HepG2 (cell line): Measurements from ENCODE around the gene KIAA1217. TPM values are rescaled to one million over a fixed set of nuclear protein-coding genes. Genes with fewer than 3 reads are reported as not detected.

Source experiments
- ATAC-seq: fragments of 200-7000 bp; cut with Tn5 transposase; 3 replicates; pipeline ENCODE4 v1.9.1; 2020; ENCODE audit warnings: mild to moderate bottlenecking, moderate library complexity
- BruUV-seq: library from RNA; stranded (reverse); fragments of 400-500 nt; replicated peaks from 2 replicates; lab custom pipeline; 2021; lab: Mats Ljungman, UMichigan
- CTCF ChIA-PET: fragments of 300-600 bp; formaldehyde crosslinking; extraction: SDS; loops from one replicate; lab custom pipeline; 2021; ENCODE audit warnings: low total read pairs, inconsistent platforms, low intra/inter-chr PET ratio; lab: Yijun Ruan, JAX
- POLR2A ChIA-PET: fragments of 350-600 bp; sonication (Branson Sonifier 250); formaldehyde crosslinking; loops from one replicate; lab custom pipeline; 2020; ENCODE audit warnings: antibody characterized with exemption, inconsistent platforms; lab: Yijun Ruan, JAX
- DNase-seq: peaks from one replicate; pipeline ENCODE4 v3.0.0-alpha.2; 2015; ENCODE audit warnings: low spot score
- FAIRE-seq: peaks from 3 replicates; lab custom pipeline; 2011; peaks lifted over from hg19 to GRCh38; lab: Jason Lieb, UNC
- H2AFZ ChIP-seq: one replicate; pipeline ENCODE4 v1.6.1; 2011; ENCODE audit warnings: low read length, inconsistent platforms
- H3K27ac ChIP-seq: fragments of 300-600 bp; 3 replicates; pipeline ENCODE4 v1.8.0; 2011; ENCODE audit warnings: mixed run types, mild to moderate bottlenecking, mixed read lengths, low read length, inconsistent platforms; ENCODE audit not compliant: insufficient read depth; ENCODE audit errors: extremely low read length
- H3K27me3 ChIP-seq, 2 experiments: fragments of 200-600 bp in 1 of 2; 2 replicates in 1 of 2; 3 replicates in 1 of 2; pipeline versions ENCODE4 v1.6.0 to v1.8.0; 2011; ENCODE audit warnings: low read length in 2 of 2, mild to moderate bottlenecking in 2 of 2, moderate library complexity in 2 of 2, inconsistent platforms in 1 of 2; ENCODE audit not compliant: insufficient read depth in 2 of 2, control insufficient read depth in 1 of 2
- H3K36me3 ChIP-seq, 2 experiments: fragments of 200-600 bp in 1 of 2; replicated peaks in 1 of 2; 2 replicates in 1 of 2; 3 replicates in 1 of 2; pipeline versions ENCODE4 v1.5.1 to v1.8.0; 2011; ENCODE audit warnings: low read length in 2 of 2, inconsistent platforms in 1 of 2; ENCODE audit not compliant: insufficient read depth in 2 of 2, control insufficient read depth in 1 of 2
- H3K4me1 ChIP-seq: 2 replicates; pipeline ENCODE4 v1.5.1; 2012; ENCODE audit warnings: low read length, inconsistent platforms; ENCODE audit not compliant: insufficient read depth
- H3K4me2 ChIP-seq: 2 replicates; pipeline ENCODE4 v1.6.0; 2011; ENCODE audit warnings: low read depth, low read length, inconsistent platforms
- H3K4me3 ChIP-seq, 3 experiments: fragments of 200-600 bp in 1 of 3; sonication (generic), shearing (Covaris generic) in 1 of 3; replicated peaks in 1 of 3; 2 replicates each; pipeline ENCODE4 v1.5.1; 2011 to 2016; ENCODE audit warnings: low read length in 3 of 3, inconsistent platforms in 2 of 3, low read depth in 2 of 3, mild to moderate bottlenecking in 2 of 3, control low read depth in 1 of 3, mixed read lengths in 1 of 3; ENCODE audit not compliant: insufficient read depth in 1 of 3
- H3K79me2 ChIP-seq: one replicate; pipeline ENCODE4 v1.6.1; 2011; ENCODE audit warnings: low read length, inconsistent platforms; ENCODE audit not compliant: insufficient read depth
- H3K9ac ChIP-seq: 2 replicates; pipeline ENCODE4 v1.6.0; 2011; ENCODE audit warnings: mild to moderate bottlenecking, low read depth, low read length, inconsistent platforms; ENCODE audit not compliant: insufficient read depth
- H3K9me3 ChIP-seq: 2 replicates; pipeline ENCODE4 v1.5.1; 2012; ENCODE audit warnings: mild to moderate bottlenecking, low read length
- H4K20me1 ChIP-seq: 2 replicates; pipeline ENCODE4 v1.6.0; 2011; ENCODE audit warnings: inconsistent platforms, mild to moderate bottlenecking, low read length, moderate library complexity; ENCODE audit not compliant: insufficient read depth
- MEF2D ChIP-seq: sonication (generic); formaldehyde crosslinking; IDR thresholded peaks from 2 replicates; pipeline ENCODE4 v1.5.1; 2020; ENCODE audit warnings: mild to moderate bottlenecking, missing genetic modification reagents
- NCOA5 ChIP-seq: sonication (generic); formaldehyde crosslinking; IDR thresholded peaks from 2 replicates; pipeline ENCODE4 v1.4.0; 2020; ENCODE audit warnings: missing genetic modification reagents
- NFIC ChIP-seq: IDR thresholded peaks from 2 replicates; pipeline ENCODE4 v1.6.1; 2012; ENCODE audit warnings: mild to moderate bottlenecking, low read length, inconsistent platforms
- NFKBIZ ChIP-seq: IDR thresholded peaks from 2 replicates; pipeline ENCODE4 v1.6.1; 2018; ENCODE audit warnings: missing genetic modification reagents, missing compliant biosample characterization
- NFRKB ChIP-seq: fragments of 450-650 bp; IDR thresholded peaks from 2 replicates; pipeline ENCODE4 v1.6.1; 2017
- NPAS2 ChIP-seq: sonication (generic); formaldehyde crosslinking; IDR thresholded peaks from 2 replicates; pipeline ENCODE4 v1.8.0; 2022; ENCODE audit warnings: mild to moderate bottlenecking, missing genetic modification reagents, borderline replicate concordance
- ZFYVE20 ChIP-seq: sonication (generic); formaldehyde crosslinking; IDR thresholded peaks from 2 replicates; pipeline ENCODE4 v1.8.0; 2023; ENCODE audit warnings: low read depth, mild to moderate bottlenecking, moderate library complexity, missing genetic modification reagents, borderline replicate concordance
- ZNF260 ChIP-seq: sonication (generic); formaldehyde crosslinking; IDR thresholded peaks from 2 replicates; pipeline ENCODE4 v1.4.0; 2020; ENCODE audit warnings: missing genetic modification reagents, low read depth, mild to moderate bottlenecking, borderline replicate concordance
- ZNF326 ChIP-seq: sonication (generic); formaldehyde crosslinking; IDR thresholded peaks from 2 replicates; pipeline ENCODE4 v1.4.0; 2020; ENCODE audit warnings: missing genetic modification reagents, borderline replicate concordance
- ZNF615 ChIP-seq: sonication (generic); formaldehyde crosslinking; IDR thresholded peaks from 2 replicates; pipeline ENCODE4 v1.5.0; 2020; ENCODE audit warnings: mild to moderate bottlenecking, missing genetic modification reagents, borderline replicate concordance
- ZNF790 ChIP-seq: sonication (generic); formaldehyde crosslinking; IDR thresholded peaks from 2 replicates; pipeline ENCODE4 v1.8.0; 2022; ENCODE audit warnings: missing genetic modification reagents, mild to moderate bottlenecking, borderline replicate concordance
- ZSCAN22 ChIP-seq: sonication (generic); formaldehyde crosslinking; IDR thresholded peaks from 2 replicates; pipeline ENCODE4 v1.4.0; 2020; ENCODE audit warnings: mild to moderate bottlenecking, missing genetic modification reagents
- WGBS: methylation state at CpG from one replicate; pipeline ENCODE4 v1.1.6; 2017; ENCODE audit warnings: low lambda C conversion rate; 5-methylcytosine and 5-hydroxymethylcytosine counted together
- in situ Hi-C: cut with HindIII; loops from 2 replicates; pipeline ENCODE4 v1.10.0; 2017; ENCODE audit warnings: low pct_unique_long_range_greater_than_20kb; ENCODE audit not compliant: extremely low pct_ligation_motif_present
- intact Hi-C: fragments of 100-400 bp; cut with micrococcal nuclease; formaldehyde crosslinking; loops from one replicate; pipeline ENCODE4 v1.10.0; 2022; ENCODE audit not compliant: unreplicated experiment
- polyA plus RNA-seq, 8 experiments: library from polyadenylated mRNA; depleted of rRNA in 3 of 8; stranded (reverse) in 7 of 8; unstranded in 1 of 8; fragments of >200 nt; fragmentation: Illumina TruSeq in 4 of 8; extraction: Trizol in 4 of 8; gene quantifications; 2 replicates each; pipeline versions ENCODE4 v1.2.1 to v1.2.3, GENCODE V29; 2011 to 2016; ENCODE audit warnings: low read depth in 4 of 8, missing spikeins in 1 of 8, mixed read lengths in 1 of 8; ENCODE audit not compliant: insufficient read depth in 1 of 8
- total RNA-seq, 5 experiments: library from RNA; depleted of rRNA; stranded (reverse); fragments of >200 nt; fragmentation: Illumina TruSeq; extraction: Trizol; gene quantifications; 2 replicates each; pipeline ENCODE4 v1.2.3, GENCODE V29; 2016; ENCODE audit warnings: low read depth in 1 of 5
- TF ChIP-seq, protein P1 (sequence below): sonication (generic); formaldehyde crosslinking; IDR thresholded peaks from 2 replicates; pipeline ENCODE4 v1.4.0; 2020; ENCODE audit warnings: mild to moderate bottlenecking, missing genetic modification reagents
- TF ChIP-seq, protein P2 (sequence below): fragments of 450-650 bp; IDR thresholded peaks from 2 replicates; pipeline ENCODE4 v1.6.1; 2017

KIAA1217 gene
- total and polyA plus RNA-seq, 2 of the 13 experiments (the other 11 are each of a cell fraction or from before 2014, with no cell fraction given): 4.6 to 10.9 TPM

DNA sequence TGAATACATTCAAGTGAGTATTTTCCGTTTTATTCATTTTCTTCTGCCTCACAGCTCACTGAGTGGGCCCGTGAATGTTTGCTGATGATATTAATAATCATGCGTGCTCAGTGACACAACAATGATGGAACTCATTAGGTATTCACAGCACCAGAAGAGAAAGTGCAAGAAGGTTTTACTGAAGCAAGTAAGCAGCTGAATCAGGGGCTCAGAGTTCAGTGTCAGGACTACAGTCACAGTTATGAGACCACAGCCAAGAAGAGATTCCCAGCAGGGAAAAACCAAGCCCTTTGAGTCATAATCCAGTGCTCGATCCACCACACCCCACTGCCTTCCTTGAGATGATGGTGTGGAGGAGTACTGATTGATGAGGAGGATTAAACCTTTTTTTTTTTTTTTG, 247.4 kb downstream of the KIAA1217 start:
- Histone ChIP-seq H3K27me3 (no peaks in the 10 kb centered on the region), H3K79me2 (no peaks in the 10 kb centered on the region), H3K9ac (no peak overlapping the region), H2AFZ (no peak overlapping the region), H3K9me3 (no peaks in the 10 kb centered on the region), H3K4me3 (no peak overlapping the region), H3K4me1 (no peaks in the 10 kb centered on the region), H3K27ac (no peak overlapping the region), H3K36me3 (no peaks in the 10 kb centered on the region; a peak in 2 of 5 replicates), H4K20me1 (no peaks in the 10 kb centered on the region), H3K4me2 (no peak overlapping the region)
- POLR2A ChIA-PET: interaction anchor here (1.1 kb wide), 1 partner anchor 10 kb away, joined by 4 read pairs; no protein-coding TSS in a partner anchor
- WGBS: 89% methylated on average over 4 of the region's 4 CpGs
- ATAC-seq (no peak), DNase-seq (no peak), FAIRE-seq (no peak)
- in situ Hi-C loops: no loop called here
- TF ChIP-seq ZSCAN22 (CRISPR knock-in tag) (no peak), MEF2D (CRISPR knock-in tag) (no peak), ZFYVE20 (no peak), NFRKB (no peak), ZNF260 (CRISPR knock-in tag) (no peak), ZNF326 (no peak), NCOA5 (CRISPR knock-in tag) (no peak), NFIC (no peak), NFKBIZ (CRISPR knock-in tag) (no peak), ZNF615 (CRISPR knock-in tag) (no peak), NPAS2 (CRISPR knock-in tag) (no peak), ZNF790 (CRISPR knock-in tag) (no peak)
- TF ChIP-seq, protein P1, sequence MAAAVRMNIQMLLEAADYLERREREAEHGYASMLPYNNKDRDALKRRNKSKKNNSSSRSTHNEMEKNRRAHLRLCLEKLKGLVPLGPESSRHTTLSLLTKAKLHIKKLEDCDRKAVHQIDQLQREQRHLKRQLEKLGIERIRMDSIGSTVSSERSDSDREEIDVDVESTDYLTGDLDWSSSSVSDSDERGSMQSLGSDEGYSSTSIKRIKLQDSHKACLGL (CRISPR knock-in tag): no peak
- TF ChIP-seq, protein P2, sequence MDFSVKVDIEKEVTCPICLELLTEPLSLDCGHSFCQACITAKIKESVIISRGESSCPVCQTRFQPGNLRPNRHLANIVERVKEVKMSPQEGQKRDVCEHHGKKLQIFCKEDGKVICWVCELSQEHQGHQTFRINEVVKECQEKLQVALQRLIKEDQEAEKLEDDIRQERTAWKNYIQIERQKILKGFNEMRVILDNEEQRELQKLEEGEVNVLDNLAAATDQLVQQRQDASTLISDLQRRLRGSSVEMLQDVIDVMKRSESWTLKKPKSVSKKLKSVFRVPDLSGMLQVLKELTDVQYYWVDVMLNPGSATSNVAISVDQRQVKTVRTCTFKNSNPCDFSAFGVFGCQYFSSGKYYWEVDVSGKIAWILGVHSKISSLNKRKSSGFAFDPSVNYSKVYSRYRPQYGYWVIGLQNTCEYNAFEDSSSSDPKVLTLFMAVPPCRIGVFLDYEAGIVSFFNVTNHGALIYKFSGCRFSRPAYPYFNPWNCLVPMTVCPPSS: no peak
- intact Hi-C loops: no loop called here
- CTCF ChIA-PET: no interaction called here
- BruUV-seq: no TSS peak
